Subcutaneous abdominal adipose tissue (tissue), 5 donors: ENCODE data around the gene PON3.

ENCODE experiments used
- H3K27ac ChIP-seq: one replicate; pipeline ENCODE4 v1.7.0; 2013; ENCODE audit warnings: low read depth, mild to moderate bottlenecking, inconsistent platforms, low read length, moderate library complexity
- H3K27me3 ChIP-seq, 5 donors: one replicate each; pipeline ENCODE4 v1.7.0; 2013; ENCODE audit warnings: low read length in 5 of 5, inconsistent platforms in 1 of 5; ENCODE audit not compliant: control insufficient read depth in 5 of 5, insufficient read depth in 4 of 5
- H3K36me3 ChIP-seq, 5 donors: one replicate each; pipeline ENCODE4 v1.7.0; 2013; ENCODE audit warnings: low read length in 5 of 5; ENCODE audit not compliant: control insufficient read depth in 5 of 5, insufficient read depth in 5 of 5
- H3K4me1 ChIP-seq, 5 donors: one replicate each; pipeline ENCODE4 v1.7.0; 2013; ENCODE audit warnings: low read length in 5 of 5, mild to moderate bottlenecking in 3 of 5, moderate library complexity in 1 of 5; ENCODE audit not compliant: control insufficient read depth in 5 of 5, insufficient read depth in 5 of 5
- H3K4me3 ChIP-seq, 5 donors: one replicate each; pipeline ENCODE4 v1.7.0; 2013; ENCODE audit warnings: low read length in 5 of 5, low read depth in 1 of 5
- H3K9ac ChIP-seq, 5 donors: one replicate each; pipeline ENCODE4 v1.7.0; 2013; ENCODE audit warnings: low read length in 5 of 5, mild to moderate bottlenecking in 4 of 5, moderate library complexity in 3 of 5
- H3K9me3 ChIP-seq, 5 donors: one replicate each; pipeline ENCODE4 v1.7.0; 2013; ENCODE audit warnings: low read length in 5 of 5; ENCODE audit not compliant: control insufficient read depth in 5 of 5
- donor health status: healthy.
- donor health status: healthy.
- donor health status: healthy.
- donor health status: healthy.
- donor health status: healthy.

The PON3 gene

GRCh38 chr7:95357623-95358022 lies 38.6 kb downstream of the PON3 start:
- peaks cover 0 to 7% (median 5%) of the 10 kb centered on the region in 5 donors for H3K9me3 ChIP-seq
- no peaks in the 10 kb centered on the region for H3K36me3 ChIP-seq
- H3K27me3 ChIP-seq: no peaks in the 10 kb centered on the region
- no peak overlapping the region for H3K27ac ChIP-seq
- no peak overlapping the region for H3K4me3 ChIP-seq
- H3K4me1 ChIP-seq: no peaks in the 10 kb centered on the region
- no peak overlapping the region for H3K9ac ChIP-seq

GRCh38 chr7:95342642-95343307 lies 53.4 kb downstream of the PON3 start:
- no peak overlapping the region for H3K4me3 ChIP-seq
- H3K27me3 ChIP-seq: no peaks in the 10 kb centered on the region
- no peaks in the 10 kb centered on the region for H3K9me3 ChIP-seq
- no peaks in the 10 kb centered on the region for H3K36me3 ChIP-seq
- H3K4me1 ChIP-seq: no peaks in the 10 kb centered on the region
- H3K27ac ChIP-seq: no peak overlapping the region
- H3K9ac ChIP-seq: no peak overlapping the region

- H3K36me3 ChIP-seq: no peaks in the 10 kb centered on the region
- H3K9me3 ChIP-seq: no peaks in the 10 kb centered on the region
- no peak overlapping the region for H3K4me3 ChIP-seq
- no peak overlapping the region for H3K9ac ChIP-seq
- no peak overlapping the region for H3K27ac ChIP-seq
- no peaks in the 10 kb centered on the region for H3K27me3 ChIP-seq
- no peaks in the 10 kb centered on the region for H3K4me1 ChIP-seq
Observed at GRCh38 chr7:95342029-95342428, 54.1 kb downstream of the PON3 start.

- Histone ChIP-seq H3K4me1 (no peaks in the 10 kb centered on the region), H3K4me3 (no peak overlapping the region), H3K27ac (no peak overlapping the region)
Observed at GRCh38 chr7:95340491-95340890, 55.7 kb downstream of the PON3 start.

GRCh38 chr7:95338832-95339231 lies 57.3 kb downstream of the PON3 start:
- no peaks in the 10 kb centered on the region for H3K4me1 ChIP-seq
- no peak overlapping the region for H3K9ac ChIP-seq
- no peak overlapping the region for H3K27ac ChIP-seq
- peaks cover 0 to 2% (median 0%) of the 10 kb centered on the region in 5 donors for H3K9me3 ChIP-seq
- H3K4me3 ChIP-seq: no peak overlapping the region
- H3K36me3 ChIP-seq: no peaks in the 10 kb centered on the region
- no peaks in the 10 kb centered on the region for H3K27me3 ChIP-seq

More at GRCh38 chr7:95340491-95340890, 55.7 kb downstream of the PON3 start:
- no peaks in the 10 kb centered on the region for H3K9me3 ChIP-seq
- H3K9ac ChIP-seq: no peak overlapping the region
- H3K27me3 ChIP-seq: no peaks in the 10 kb centered on the region
- no peaks in the 10 kb centered on the region for H3K36me3 ChIP-seq

GRCh38 chr7:95335093-95335492 lies 61.1 kb downstream of the PON3 start:
- Histone ChIP-seq H3K4me1 (peaks cover 0 to 4% (median 1%) of the 10 kb centered on the region in 5 donors), H3K9me3 (peaks cover 0 to 2% (median 0%) of the 10 kb centered on the region in 5 donors), H3K9ac (no peak overlapping the region), H3K36me3 (no peaks in the 10 kb centered on the region), H3K4me3 (no peak overlapping the region), H3K27ac (no peak overlapping the region), H3K27me3 (no peaks in the 10 kb centered on the region)

- Histone ChIP-seq H3K9ac (no peak overlapping the region), H3K9me3 (peaks cover 0 to 2% (median 0%) of the 10 kb centered on the region in 5 donors), H3K4me3 (no peak overlapping the region), H3K36me3 (no peaks in the 10 kb centered on the region), H3K4me1 (peaks cover 0 to 5% (median 2%) of the 10 kb centered on the region in 5 donors), H3K27ac (no peak overlapping the region), H3K27me3 (no peaks in the 10 kb centered on the region)
Observed at GRCh38 chr7:95334447-95334846, 61.7 kb downstream of the PON3 start.

GRCh38 chr7:95330961-95331337 lies 65.2 kb downstream of the PON3 start:
- peak overlapping the region in 2 of 5 donors; percentile 12 to 23 for H3K9ac ChIP-seq
- peaks cover 0 to 5% (median 2%) of the 10 kb centered on the region in 5 donors for H3K4me1 ChIP-seq
- H3K4me3 ChIP-seq: peak overlapping the region; percentile 13 to 67 (median 61)
- peaks cover 0 to 2% (median 0%) of the 10 kb centered on the region in 5 donors for H3K9me3 ChIP-seq
- H3K27me3 ChIP-seq: no peaks in the 10 kb centered on the region
- no peak overlapping the region for H3K27ac ChIP-seq
- H3K36me3 ChIP-seq: no peaks in the 10 kb centered on the region

GRCh38 chr7:95330204-95330960 lies 65.8 kb downstream of the PON3 start:
- H3K4me1 ChIP-seq: peaks cover 0 to 5% (median 2%) of the 10 kb centered on the region in 5 donors
- H3K9ac ChIP-seq: peak overlapping the region in 3 of 5 donors; percentile 12 to 35 (median 23)
- H3K4me3 ChIP-seq: peak overlapping the region; percentile 13 to 67 (median 61)
- peaks cover 0 to under 1% (median 0%) of the 10 kb centered on the region in 5 donors for H3K27me3 ChIP-seq
- peaks cover 0 to 2% (median 0%) of the 10 kb centered on the region in 5 donors for H3K9me3 ChIP-seq
- no peak overlapping the region for H3K27ac ChIP-seq
- no peaks in the 10 kb centered on the region for H3K36me3 ChIP-seq

- Histone ChIP-seq H3K27me3 (peaks cover 0 to 16% (median 12%) of the 10 kb centered on the region in 5 donors), H3K4me3 (no peak overlapping the region), H3K9me3 (no peaks in the 10 kb centered on the region), H3K27ac (no peak overlapping the region), H3K36me3 (no peaks in the 10 kb centered on the region), H3K4me1 (peaks cover 0 to 5% (median 2%) of the 10 kb centered on the region in 5 donors), H3K9ac (no peak overlapping the region)
Observed at GRCh38 chr7:95327356-95327755, 68.8 kb downstream of the PON3 start.
